ENCODE results near the gene FOXC2.

The FOXC2 gene

GRCh38 chr16:86534779-86535615, 31.6 kb upstream of the FOXC2 start:
- no peak for ATAC-seq
- TF ChIP-seq ZNF70 (CRISPR knock-in tag; IDR thresholded peaks at IDR 0.05): no peak
- TF ChIP-seq ZNF8 (CRISPR knock-in tag; IDR thresholded peaks at IDR 0.05): no peak
- no peak for TF ChIP-seq ZNF565 (CRISPR knock-in tag; conservative IDR thresholded peaks at IDR 0.05; ENCODE audit: low read depth)
- TF ChIP-seq BACH2 (CRISPR knock-in tag; IDR thresholded peaks at IDR 0.05; ENCODE audit: borderline replicate concordance): no peak
- no peak for TF ChIP-seq ZC3H10 (CRISPR knock-in tag; IDR thresholded peaks at IDR 0.05)
- TF ChIP-seq ZFP30 (CRISPR knock-in tag; IDR thresholded peaks at IDR 0.05): no peak
- TF ChIP-seq RARB (CRISPR knock-in tag; IDR thresholded peaks at IDR 0.05): no peak
- TF ChIP-seq TSHZ2 (CRISPR knock-in tag; IDR thresholded peaks at IDR 0.05): no peak
- TF ChIP-seq ARNTL (CRISPR knock-in tag; IDR thresholded peaks at IDR 0.05; ENCODE audit: borderline replicate concordance, low read depth): no peak
- no peak for TF ChIP-seq TCF4 (CRISPR knock-in tag; IDR thresholded peaks at IDR 0.05; ENCODE audit: borderline replicate concordance)
- TF ChIP-seq ISL1 (CRISPR knock-in tag; IDR thresholded peaks at IDR 0.05): no peak
- no peak for TF ChIP-seq ESRRG (CRISPR knock-in tag; IDR thresholded peaks at IDR 0.05)
- TF ChIP-seq CSDC2 (CRISPR knock-in tag; IDR thresholded peaks at IDR 0.05): no peak
- TF ChIP-seq PATZ1 (CRISPR knock-in tag; IDR thresholded peaks at IDR 0.05; ENCODE audit: borderline replicate concordance): no peak
- TF ChIP-seq GLIS3 (CRISPR knock-in tag; IDR thresholded peaks at IDR 0.05): no peak
- no peak for TF ChIP-seq CSRNP3 (CRISPR knock-in tag; IDR thresholded peaks at IDR 0.05)
- no peak for TF ChIP-seq ZFP3 (CRISPR knock-in tag; IDR thresholded peaks at IDR 0.05)
- TF ChIP-seq SNAI2 (CRISPR knock-in tag; IDR thresholded peaks at IDR 0.05): no peak

GRCh38 chr16:86536621-86537020, 30.0 kb upstream of the FOXC2 start:
- no peak for ATAC-seq
- no peak for TF ChIP-seq TOX (CRISPR knock-in tag; IDR thresholded peaks at IDR 0.05; ENCODE audit: borderline replicate concordance)
- TF ChIP-seq CSRNP3 (CRISPR knock-in tag; IDR thresholded peaks at IDR 0.05): no peak
- no peak for TF ChIP-seq CSDC2 (CRISPR knock-in tag; IDR thresholded peaks at IDR 0.05)
- no peak for TF ChIP-seq PPARA (CRISPR knock-in tag; IDR thresholded peaks at IDR 0.05; ENCODE audit: borderline replicate concordance)
- no peak for TF ChIP-seq OSR1 (CRISPR knock-in tag; IDR thresholded peaks at IDR 0.05)
- no peak for TF ChIP-seq ZNF8 (CRISPR knock-in tag; IDR thresholded peaks at IDR 0.05)
- TF ChIP-seq TCF4 (CRISPR knock-in tag; IDR thresholded peaks at IDR 0.05; ENCODE audit: borderline replicate concordance): no peak
- no peak for TF ChIP-seq ZFP30 (CRISPR knock-in tag; IDR thresholded peaks at IDR 0.05)
- no peak for TF ChIP-seq ARNTL (CRISPR knock-in tag; IDR thresholded peaks at IDR 0.05; ENCODE audit: borderline replicate concordance, low read depth)
- no peak for TF ChIP-seq ZNF70 (CRISPR knock-in tag; IDR thresholded peaks at IDR 0.05)

- ATAC-seq: no peak
- TF ChIP-seq ZFP30 (CRISPR knock-in tag; IDR thresholded peaks at IDR 0.05) (no peak), CREB5 (CRISPR knock-in tag; IDR thresholded peaks at IDR 0.05; ENCODE audit: low read depth) (no peak), PPARA (CRISPR knock-in tag; IDR thresholded peaks at IDR 0.05; ENCODE audit: borderline replicate concordance) (no peak), CSDC2 (CRISPR knock-in tag; IDR thresholded peaks at IDR 0.05) (no peak), CSRNP3 (CRISPR knock-in tag; IDR thresholded peaks at IDR 0.05) (no peak), POU6F1 (CRISPR knock-in tag; IDR thresholded peaks at IDR 0.05; ENCODE audit: borderline replicate concordance, low read depth) (no peak), RARB (CRISPR knock-in tag; IDR thresholded peaks at IDR 0.05) (no peak), ZC3H10 (CRISPR knock-in tag; IDR thresholded peaks at IDR 0.05) (no peak), ZFP3 (CRISPR knock-in tag; IDR thresholded peaks at IDR 0.05) (no peak), TOX (CRISPR knock-in tag; IDR thresholded peaks at IDR 0.05; ENCODE audit: borderline replicate concordance) (no peak), ZNF565 (CRISPR knock-in tag; conservative IDR thresholded peaks at IDR 0.05; ENCODE audit: low read depth) (no peak), ZNF8 (CRISPR knock-in tag; IDR thresholded peaks at IDR 0.05) (no peak), ISL1 (CRISPR knock-in tag; IDR thresholded peaks at IDR 0.05) (no peak)
Observed at GRCh38 chr16:86537486-86537885, 29.1 kb upstream of the FOXC2 start.
